CD8-positive, alpha-beta memory T cell (primary cell): Measurements from ENCODE around the gene MYO15A. TPM values are rescaled to one million over a fixed set of nuclear protein-coding genes. Genes with fewer than 3 reads are reported as not detected.
A peak's percentile ranks its signal among the peaks of the same experiment; 100 is the strongest.

Experiments used
- CTCF ChIA-PET: fragments of 350-600 bp; sonication (Branson Sonifier 250); formaldehyde crosslinking; loops from one replicate; lab custom pipeline; 2021; ENCODE audit warnings: antibody characterized with exemption; lab: Charles Lee
- POLR2A ChIA-PET: fragments of 350-600 bp; sonication (Branson Sonifier 250); formaldehyde crosslinking; loops from one replicate; lab custom pipeline; 2021; ENCODE audit warnings: antibody characterized with exemption; lab: Charles Lee
- DNase-seq, 5 donors: peaks; one replicate each; pipeline versions ENCODE4 v3.0.0 to v3.0.0-alpha.2; 2020 to 2022; ENCODE audit warnings: mixed read lengths in 1 of 5
- H3K27ac ChIP-seq: one replicate; pipeline ENCODE4 v1.7.0; 2013; ENCODE audit warnings: low read depth, mild to moderate bottlenecking, low read length, moderate library complexity
- H3K27me3 ChIP-seq: 2 replicates; pipeline ENCODE4 v1.7.0; 2013; ENCODE audit warnings: low read length, mild to moderate bottlenecking; ENCODE audit not compliant: insufficient read depth, poor library complexity, severe bottlenecking
- H3K36me3 ChIP-seq: 2 replicates; pipeline ENCODE4 v1.7.0; 2013; ENCODE audit warnings: mild to moderate bottlenecking, low read length, moderate library complexity; ENCODE audit not compliant: insufficient read depth
- H3K4me1 ChIP-seq: 2 replicates; pipeline ENCODE4 v1.7.0; 2013; ENCODE audit warnings: mild to moderate bottlenecking, low read length, moderate library complexity; ENCODE audit not compliant: insufficient read depth
- H3K4me3 ChIP-seq: 2 replicates; pipeline ENCODE4 v1.7.0; 2013; ENCODE audit warnings: mild to moderate bottlenecking, low read length
- H3K9me3 ChIP-seq: 2 replicates; pipeline ENCODE4 v1.7.0; 2013; ENCODE audit warnings: mild to moderate bottlenecking, low read length
- H3K27ac Mint-ChIP-seq, 8 donors: one replicate each; pipeline ENCODE4 v1.8.0; 2020 to 2021; ENCODE audit warnings: mixed read lengths in 8 of 8, mild to moderate bottlenecking in 6 of 8, inconsistent platforms in 3 of 8, moderate library complexity in 3 of 8
- H3K27me3 Mint-ChIP-seq, 2 donors: one replicate each; pipeline ENCODE4 v1.8.0; 2020 to 2021; ENCODE audit warnings: mixed read lengths in 2 of 2, mild to moderate bottlenecking in 1 of 2, moderate library complexity in 1 of 2
- H3K36me3 Mint-ChIP-seq, 3 donors: one replicate each; pipeline ENCODE4 v1.8.0; 2020 to 2021; ENCODE audit warnings: mixed read lengths in 3 of 3, inconsistent platforms in 1 of 3, mild to moderate bottlenecking in 1 of 3
- H3K4me1 Mint-ChIP-seq, 3 donors: one replicate each; pipeline ENCODE4 v1.8.0; 2020 to 2021; ENCODE audit warnings: mixed read lengths in 3 of 3, inconsistent platforms in 1 of 3, mild to moderate bottlenecking in 1 of 3
- H3K4me3 Mint-ChIP-seq, 7 donors: one replicate each; pipeline ENCODE4 v1.8.0; 2020 to 2021; ENCODE audit warnings: mixed read lengths in 7 of 7, mild to moderate bottlenecking in 6 of 7, moderate library complexity in 4 of 7, inconsistent platforms in 2 of 7
- H3K9me3 Mint-ChIP-seq, 5 donors: one replicate each; pipeline ENCODE4 v1.8.0; 2020 to 2022; ENCODE audit warnings: mixed read lengths in 5 of 5, mild to moderate bottlenecking in 3 of 5, moderate library complexity in 2 of 5, inconsistent platforms in 1 of 5
- polyA plus RNA-seq: library from polyadenylated mRNA; unstranded; fragments of 300-500 nt; fragmentation: Illumina TruSeq; gene quantifications from one replicate; pipeline ENCODE4 v1.2.3, GENCODE V29; 2021
- total RNA-seq, 2 experiments: library from RNA; stranded (reverse); gene quantifications; one replicate each; pipeline ENCODE4 v1.2.3, GENCODE V29; 2021

The MYO15A gene
- total and polyA plus RNA-seq, 3 experiments from 2014 or later: 0.31 to 0.54 (median 0.35) TPM

DNA sequence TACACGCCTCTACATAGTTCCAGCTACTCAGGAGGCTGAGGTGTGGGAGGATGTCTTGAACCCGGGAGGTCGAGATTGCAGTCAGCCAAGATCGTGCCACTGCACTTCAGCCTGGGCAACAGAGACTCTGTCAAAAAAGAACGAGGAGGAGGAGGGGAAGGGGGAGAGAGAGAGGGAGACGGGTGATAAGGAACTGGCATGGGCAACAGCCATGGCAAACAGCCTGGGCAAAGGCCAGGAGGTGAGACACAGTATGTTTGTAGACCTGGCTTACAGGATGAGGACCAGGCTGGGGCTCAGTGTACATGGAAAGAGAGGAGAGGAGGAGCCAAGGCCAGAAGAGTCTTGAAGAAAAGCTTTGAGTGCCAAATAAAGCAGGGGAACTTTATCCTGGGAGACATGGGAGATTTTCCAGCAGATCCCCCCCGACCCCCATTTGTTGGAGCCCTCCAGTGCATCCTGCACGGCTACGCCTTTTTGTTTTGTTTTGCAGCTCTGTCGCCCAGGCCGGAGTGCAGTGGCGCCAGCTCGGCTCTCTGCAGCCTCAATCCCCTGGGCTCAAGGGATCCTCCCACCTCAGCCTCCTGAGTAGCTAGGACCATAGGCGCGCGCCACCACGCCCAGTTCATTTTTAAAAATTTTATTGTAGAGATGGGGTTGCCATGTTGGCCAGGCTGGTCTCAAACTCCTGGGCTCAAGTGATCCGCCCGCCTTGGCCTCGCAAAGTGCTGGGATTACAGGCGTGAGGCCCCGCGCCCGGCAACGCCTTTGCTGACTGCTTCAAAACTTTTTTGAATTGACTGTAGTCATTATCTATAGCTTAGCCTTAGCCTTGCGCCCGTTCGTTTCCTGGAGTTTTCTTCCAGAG, 73.8 kb downstream of the MYO15A start:
- Histone ChIP-seq H3K9me3 (no peaks in the 10 kb centered on the region), H3K4me3 (peak overlapping the region; percentile 95), H3K36me3 (peaks cover 5% of the 10 kb centered on the region), H3K27me3 (no peaks in the 10 kb centered on the region), H3K27ac (peak overlapping the region; percentile 97), H3K4me1 (peaks cover 35% of the 10 kb centered on the region)
- ChIA-PET CTCF (interaction anchor here (1.4 to 1.9 kb wide), 3 partner anchors 10 to 24 kb away, joined by 3 to 7 read pairs (median 4); no protein-coding TSS in a partner anchor), POLR2A (interaction anchor here (0.6 to 2.4 kb wide), 9 partner anchors 10 to 425 kb away, joined by 3 to 10 read pairs (median 5); partner anchors contain the start of genes LLGL1 and SHMT1)
- DNase-seq: peak in 1 of 5 donors; percentile 52
- peaks cover 0 to 31% (median 5%) of the 10 kb centered on the region in 3 donors for H3K36me3 Mint-ChIP-seq
- peak overlapping the region; percentile 97 to 100 (median 99) for H3K27ac Mint-ChIP-seq
- peaks cover 0 to 1% of the 10 kb centered on the region in 2 donors for H3K27me3 Mint-ChIP-seq
- peak overlapping the region; percentile 94 to 98 (median 95) for H3K4me3 Mint-ChIP-seq
- H3K4me1 Mint-ChIP-seq: peaks cover 29 to 37% (median 35%) of the 10 kb centered on the region in 3 donors
- H3K9me3 Mint-ChIP-seq: no peaks in the 10 kb centered on the region

DNA sequence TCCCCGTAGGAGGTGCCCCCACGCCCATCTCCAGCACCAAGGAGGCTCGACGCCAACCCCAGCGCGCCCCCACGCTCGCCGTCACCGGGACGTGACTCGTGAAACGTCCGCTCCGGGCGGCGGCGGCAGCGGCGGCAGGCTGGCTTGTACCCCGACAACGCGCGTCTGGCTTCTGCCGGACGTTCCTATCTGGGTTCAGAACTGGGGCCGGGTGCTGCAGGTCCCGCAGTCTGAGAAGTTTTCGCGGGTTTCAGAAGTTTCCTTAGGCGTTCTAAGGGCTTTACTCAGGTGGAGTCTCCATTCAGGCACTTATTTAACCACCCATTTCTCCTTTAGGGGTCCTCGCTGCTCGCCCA, 74.4 kb downstream of the MYO15A start:
- DNase-seq: peak in 4 of 5 donors; percentile 70 to 90 (median 82)
- H3K27me3 Mint-ChIP-seq: peaks cover 0 to 1% of the 10 kb centered on the region in 2 donors
- H3K36me3 Mint-ChIP-seq: peaks cover 0 to 36% (median 5%) of the 10 kb centered on the region in 3 donors
- no peaks in the 10 kb centered on the region for H3K27me3 ChIP-seq
- ChIA-PET CTCF (interaction anchor here (1.4 to 1.9 kb wide), 3 partner anchors 9 to 25 kb away, joined by 3 to 7 read pairs (median 4); no protein-coding TSS in a partner anchor), POLR2A (interaction anchor here (0.7 to 2.4 kb wide), 10 partner anchors 9 to 180 kb away, joined by 3 to 10 read pairs (median 5); partner anchors contain the start of genes LLGL1, SHMT1 and TOP3A)
- H3K4me1 ChIP-seq: peaks cover 42% of the 10 kb centered on the region
- peak overlapping the region; percentile 95 for H3K4me3 ChIP-seq
- H3K27ac ChIP-seq: peak overlapping the region; percentile 97
- no peaks in the 10 kb centered on the region for H3K9me3 ChIP-seq
- H3K27ac Mint-ChIP-seq: peak overlapping the region; percentile 97 to 100 (median 99)
- no peaks in the 10 kb centered on the region for H3K9me3 Mint-ChIP-seq
- peaks cover 36 to 43% (median 41%) of the 10 kb centered on the region in 3 donors for H3K4me1 Mint-ChIP-seq
- peaks cover 5% of the 10 kb centered on the region for H3K36me3 ChIP-seq
- peak overlapping the region; percentile 94 to 98 (median 95) for H3K4me3 Mint-ChIP-seq

DNA sequence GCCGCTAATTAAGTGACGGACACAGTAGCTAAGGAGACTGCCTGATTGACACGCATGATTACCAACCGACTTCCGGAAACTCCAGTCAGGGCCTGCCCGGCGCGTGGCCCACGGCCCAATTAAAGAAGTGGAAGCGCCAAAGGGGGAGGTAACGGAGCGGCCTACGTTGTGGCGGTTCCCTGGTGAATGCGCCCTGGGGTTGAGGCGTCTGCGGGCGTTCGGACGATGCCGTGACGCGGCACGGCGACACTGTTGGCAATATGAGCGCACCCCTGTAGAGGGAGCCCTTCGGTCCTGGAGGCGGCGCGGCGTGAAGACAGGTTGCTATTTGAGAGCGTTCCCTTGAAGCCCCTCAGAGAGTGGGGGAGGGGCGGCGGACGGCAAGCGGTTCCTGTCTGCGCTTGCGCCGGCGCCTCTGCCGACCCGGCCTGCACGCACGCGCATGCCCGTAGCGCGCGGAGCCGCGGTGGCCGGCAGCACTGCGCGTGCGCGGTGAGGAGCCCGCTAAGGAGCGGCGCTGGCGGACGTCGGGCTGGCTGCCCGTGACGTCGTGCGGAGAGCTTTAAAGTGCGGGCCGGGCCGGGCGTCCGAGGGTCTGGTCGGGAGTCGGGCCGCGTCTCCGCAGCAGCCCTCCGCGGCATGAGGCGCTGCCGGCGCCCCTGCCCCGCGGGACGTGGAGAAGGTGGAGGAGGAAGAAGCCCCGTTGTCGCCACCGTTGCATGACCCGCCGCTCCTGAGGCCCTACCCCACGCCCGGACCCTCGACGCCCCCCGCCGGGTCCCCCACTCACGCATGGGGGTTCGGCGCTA, 75.0 kb downstream of the MYO15A start, which contains the start of gene ALKBH5:
Gene ALKBH5, plus strand, starts transcription at position 495 of the 809 bp plus-strand sequence. CDS start 416 bp downstream, outside the sequence.
- H3K4me1 ChIP-seq: peaks cover 47% of the 10 kb centered on the region
- Mint-ChIP-seq H3K36me3 (peaks cover 0 to 42% (median 10%) of the 10 kb centered on the region in 3 donors), H3K9me3 (no peaks in the 10 kb centered on the region), H3K27me3 (peaks cover 0 to 1% of the 10 kb centered on the region in 2 donors), H3K4me1 (peaks cover 41 to 49% (median 47%) of the 10 kb centered on the region in 3 donors), H3K4me3 (peak within 1 kb of the TSS; percentile 94 to 98 (median 96)), H3K27ac (peak within 1 kb of the TSS; percentile 97 to 100 (median 99))
- H3K36me3 ChIP-seq: peaks cover 5% of the 10 kb centered on the region
- H3K27me3 ChIP-seq: no peaks in the 10 kb centered on the region
- H3K27ac ChIP-seq: peak within 1 kb of the TSS; percentile 97
- peak; percentile 94 to 99 (median 99) for DNase-seq
- H3K9me3 ChIP-seq: no peaks in the 10 kb centered on the region
- CTCF ChIA-PET: interaction anchor here (0.7 to 1.9 kb wide), 5 partner anchors 10 to 180 kb away, joined by 3 to 7 read pairs (median 3); partner anchors contain the start of gene SHMT1
- POLR2A ChIA-PET: interaction anchor here (0.7 to 2.4 kb wide), 15 partner anchors 9 to 1194 kb away, joined by 3 to 10 read pairs (median 5); partner anchors contain the start of genes DRC3, LLGL1, SHMT1 and TOM1L2
- H3K4me3 ChIP-seq: peak within 1 kb of the TSS; percentile 95

DNA sequence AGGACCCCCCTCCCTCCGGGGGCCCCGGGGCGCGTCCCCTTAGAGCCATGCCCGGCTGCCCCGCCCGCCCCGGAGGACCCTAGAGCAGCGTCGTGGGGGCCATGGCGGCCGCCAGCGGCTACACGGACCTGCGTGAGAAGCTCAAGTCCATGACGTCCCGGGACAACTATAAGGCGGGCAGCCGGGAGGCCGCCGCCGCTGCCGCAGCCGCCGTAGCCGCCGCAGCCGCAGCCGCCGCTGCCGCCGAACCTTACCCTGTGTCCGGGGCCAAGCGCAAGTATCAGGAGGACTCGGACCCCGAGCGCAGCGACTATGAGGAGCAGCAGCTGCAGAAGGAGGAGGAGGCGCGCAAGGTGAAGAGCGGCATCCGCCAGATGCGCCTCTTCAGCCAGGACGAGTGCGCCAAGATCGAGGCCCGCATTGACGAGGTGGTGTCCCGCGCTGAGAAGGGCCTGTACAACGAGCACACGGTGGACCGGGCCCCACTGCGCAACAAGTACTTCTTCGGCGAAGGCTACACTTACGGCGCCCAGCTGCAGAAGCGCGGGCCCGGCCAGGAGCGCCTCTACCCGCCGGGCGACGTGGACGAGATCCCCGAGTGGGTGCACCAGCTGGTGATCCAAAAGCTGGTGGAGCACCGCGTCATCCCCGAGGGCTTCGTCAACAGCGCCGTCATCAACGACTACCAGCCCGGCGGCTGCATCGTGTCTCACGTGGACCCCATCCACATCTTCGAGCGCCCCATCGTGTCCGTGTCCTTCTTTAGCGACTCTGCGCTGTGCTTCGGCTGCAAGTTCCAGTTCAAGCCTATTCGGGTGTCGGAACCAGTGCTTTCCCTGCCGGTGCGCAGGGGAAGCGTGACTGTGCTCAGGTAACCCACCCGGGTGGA, 75.8 kb downstream of the MYO15A start:
- Mint-ChIP-seq H3K4me1 (peaks cover 45 to 53% (median 52%) of the 10 kb centered on the region in 3 donors), H3K9me3 (no peaks in the 10 kb centered on the region), H3K4me3 (peak overlapping the region; percentile 94 to 98 (median 96)), H3K27me3 (peaks cover 0 to 1% of the 10 kb centered on the region in 2 donors), H3K27ac (peak overlapping the region; percentile 95 to 100 (median 97)), H3K36me3 (peaks cover 0 to 45% (median 10%) of the 10 kb centered on the region in 3 donors)
- peak overlapping the region; percentile 97 for H3K27ac ChIP-seq
- ChIA-PET POLR2A (interaction anchor here (0.6 to 2.4 kb wide), 10 partner anchors 8 to 1193 kb away, joined by 3 to 10 read pairs (median 5); partner anchors contain the start of genes MIEF2 and SHMT1), CTCF (interaction anchor here (0.9 to 1.9 kb wide), 6 partner anchors 9 to 441 kb away, joined by 3 to 7 read pairs (median 3); no protein-coding TSS in a partner anchor)
- peaks cover 7% of the 10 kb centered on the region for H3K36me3 ChIP-seq
- H3K27me3 ChIP-seq: no peaks in the 10 kb centered on the region
- no peaks in the 10 kb centered on the region for H3K9me3 ChIP-seq
- H3K4me1 ChIP-seq: peaks cover 55% of the 10 kb centered on the region
- DNase-seq: peak; percentile 71 to 87 (median 72)
- H3K4me3 ChIP-seq: peak overlapping the region; percentile 95

DNA sequence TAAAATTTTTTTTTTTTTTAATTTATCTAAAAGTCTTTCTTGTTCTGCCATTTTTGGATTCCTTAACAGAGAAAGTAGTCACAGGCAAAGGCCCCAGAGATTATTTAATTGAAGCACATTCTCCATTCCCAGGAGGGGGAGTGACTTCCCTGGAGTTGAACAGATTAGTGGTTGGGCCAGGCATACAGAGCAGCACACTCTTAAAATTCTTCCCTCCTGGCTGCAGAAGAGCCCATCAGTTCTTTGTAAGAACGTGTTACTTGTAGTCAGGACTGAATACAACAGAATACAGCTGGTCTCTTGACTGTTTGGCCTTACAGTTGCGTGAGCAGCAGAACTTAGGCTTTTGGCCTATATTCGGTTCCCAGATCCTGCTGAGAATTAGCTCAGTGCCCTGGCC, 76.8 kb downstream of the MYO15A start:
- peaks cover 65% of the 10 kb centered on the region for H3K4me1 ChIP-seq

DNA sequence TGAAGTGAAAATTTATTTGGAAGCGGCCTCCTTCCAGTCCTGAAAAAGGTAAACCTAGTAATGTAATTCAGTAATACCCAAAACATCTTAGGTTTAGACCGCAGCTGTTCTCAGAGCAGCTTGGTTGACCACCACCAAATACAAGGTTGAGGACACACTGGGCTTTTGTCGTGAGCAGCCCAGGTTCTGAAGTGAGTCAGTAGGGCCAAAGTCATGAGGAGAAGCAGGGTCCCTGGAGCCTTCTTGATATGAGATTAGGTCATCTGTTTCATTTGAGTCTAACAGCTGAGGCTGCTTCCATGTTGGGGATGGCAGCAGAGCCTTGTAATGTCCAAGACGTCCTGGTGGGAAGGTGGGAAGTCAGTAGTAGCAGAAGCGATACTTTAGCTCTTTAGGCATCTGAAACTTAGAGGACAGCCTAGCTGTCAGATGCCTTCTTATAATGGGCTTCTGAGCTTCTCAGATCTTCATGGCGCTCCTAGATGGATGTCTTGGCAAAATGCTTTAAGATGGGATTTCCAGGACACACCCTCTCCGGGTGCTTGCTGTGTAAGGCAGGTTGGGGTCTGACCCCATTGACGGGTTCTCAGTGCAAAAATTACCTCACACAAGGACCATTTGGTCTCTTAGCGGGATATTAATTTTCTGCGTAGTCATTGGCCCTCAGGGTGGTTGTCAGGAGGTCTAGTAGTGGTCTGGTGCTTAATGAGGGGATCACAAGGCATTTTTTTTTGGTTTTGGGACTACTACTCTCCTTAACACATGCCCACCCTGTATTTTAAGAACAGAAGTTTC, 77.5 kb downstream of the MYO15A start:
- Histone ChIP-seq H3K36me3 (peaks cover 14% of the 10 kb centered on the region), H3K27me3 (no peaks in the 10 kb centered on the region), H3K4me3 (peak overlapping the region; percentile 95), H3K27ac (peak overlapping the region; percentile 97), H3K9me3 (no peaks in the 10 kb centered on the region), H3K4me1 (peaks cover 71% of the 10 kb centered on the region)
- Mint-ChIP-seq H3K4me1 (peaks cover 60 to 69% (median 68%) of the 10 kb centered on the region in 3 donors), H3K27me3 (peaks cover 0 to 1% of the 10 kb centered on the region in 2 donors), H3K4me3 (peak overlapping the region; percentile 94 to 98 (median 96)), H3K36me3 (peaks cover 0 to 56% (median 10%) of the 10 kb centered on the region in 3 donors), H3K9me3 (no peaks in the 10 kb centered on the region), H3K27ac (peak overlapping the region; percentile 90 to 100 (median 96))
- no peak for DNase-seq
- CTCF ChIA-PET: interaction anchor here (1.4 kb wide), 1 partner anchor 440 kb away, joined by 5 read pairs; no protein-coding TSS in a partner anchor
- POLR2A ChIA-PET: no interaction called here

More for the DNA sequence above, 76.8 kb downstream of the MYO15A start:
- peaks cover 0 to 52% (median 10%) of the 10 kb centered on the region in 3 donors for H3K36me3 Mint-ChIP-seq
- peaks cover 53 to 63% (median 62%) of the 10 kb centered on the region in 3 donors for H3K4me1 Mint-ChIP-seq
- no peaks in the 10 kb centered on the region for H3K9me3 Mint-ChIP-seq
- Histone ChIP-seq H3K36me3 (peaks cover 14% of the 10 kb centered on the region), H3K9me3 (no peaks in the 10 kb centered on the region), H3K27me3 (no peaks in the 10 kb centered on the region), H3K4me3 (peak overlapping the region; percentile 95), H3K27ac (peak overlapping the region; percentile 97)
- H3K27me3 Mint-ChIP-seq: peaks cover 0 to 1% of the 10 kb centered on the region in 2 donors
- DNase-seq: no peak
- H3K4me3 Mint-ChIP-seq: peak overlapping the region; percentile 94 to 98 (median 96)
- ChIA-PET CTCF (interaction anchor here (0.9 to 1.4 kb wide), 2 partner anchors 46 to 440 kb away, joined by 3 to 5 read pairs; no protein-coding TSS in a partner anchor), POLR2A (interaction anchor here (0.6 to 1.3 kb wide), 2 partner anchors 74 to 76 kb away, joined by 3 to 4 read pairs; partner anchors contain the start of gene MIEF2)
- H3K27ac Mint-ChIP-seq: peak overlapping the region; percentile 93 to 100 (median 96)
